Measurements from ENCODE around the gene FGF1.

The FGF1 gene

GRCh38 chr5:142717582-142718215, 31.8 kb upstream of the FGF1 start:
- DNase-seq (ENCODE audit: insufficient read length, low spot score): no peak
- peak; percentile 48 for FAIRE-seq
- no peak for TF ChIP-seq POU2F2 (IDR thresholded peaks at IDR 0.05; ENCODE audit: low read depth, low read length)
- TF ChIP-seq POLR2A (IDR thresholded peaks at IDR 0.05; ENCODE audit: low read depth, low read length): no peak
- no peak for TF ChIP-seq POLR2AphosphoS5 (IDR thresholded peaks at IDR 0.05; ENCODE audit: low read depth, low read length)
- no peak for TF ChIP-seq TAF1 (IDR thresholded peaks at IDR 0.05; ENCODE audit: low read depth, low read length)

- TF ChIP-seq POLR2AphosphoS5 (IDR thresholded peaks at IDR 0.05; ENCODE audit: low read depth, low read length): no peak
- no peak for TF ChIP-seq POU2F2 (IDR thresholded peaks at IDR 0.05; ENCODE audit: low read depth, low read length)
- TF ChIP-seq SPI1 (IDR thresholded peaks at IDR 0.05; ENCODE audit: low read depth, low read length): no peak
- TF ChIP-seq POLR2A (IDR thresholded peaks at IDR 0.05; ENCODE audit: low read depth, low read length): no peak
- no peak for TF ChIP-seq PAX5 (IDR thresholded peaks at IDR 0.05; ENCODE audit: insufficient read depth, low read length, severe bottlenecking)
- no peak for TF ChIP-seq TAF1 (IDR thresholded peaks at IDR 0.05; ENCODE audit: low read depth, low read length)
- peak; percentile 23 for DNase-seq (ENCODE audit: insufficient read length, low spot score)
- peak; percentile 92 for FAIRE-seq
These were observed 31.1 kb upstream of the FGF1 start for GRCh38 chr5:142716963-142717362.

- DNase-seq (ENCODE audit: insufficient read length, low spot score) (no peak), FAIRE-seq (no peak)
- no peak for TF ChIP-seq POLR2AphosphoS5 (IDR thresholded peaks at IDR 0.05; ENCODE audit: low read depth, low read length)
- TF ChIP-seq POLR2A (IDR thresholded peaks at IDR 0.05; ENCODE audit: low read depth, low read length): no peak
- TF ChIP-seq TAF1 (IDR thresholded peaks at IDR 0.05; ENCODE audit: low read depth, low read length): no peak
- no peak for TF ChIP-seq PAX5 (IDR thresholded peaks at IDR 0.05; ENCODE audit: insufficient read depth, low read length, severe bottlenecking)
- TF ChIP-seq POU2F2 (IDR thresholded peaks at IDR 0.05; ENCODE audit: low read depth, low read length): no peak
- no peak for TF ChIP-seq SPI1 (IDR thresholded peaks at IDR 0.05; ENCODE audit: low read depth, low read length)
These were observed 29.4 kb upstream of the FGF1 start for GRCh38 chr5:142715291-142715690.

- TF ChIP-seq POLR2AphosphoS5 (IDR thresholded peaks at IDR 0.05; ENCODE audit: low read depth, low read length) (no peak), POU2F2 (IDR thresholded peaks at IDR 0.05; ENCODE audit: low read depth, low read length) (peak; percentile 15; the same call in 1 of the 2 replicates), TAF1 (IDR thresholded peaks at IDR 0.05; ENCODE audit: low read depth, low read length) (no peak), SPI1 (IDR thresholded peaks at IDR 0.05; ENCODE audit: low read depth, low read length) (0 out of 2 replicates have a peak, but pooled peaks have one; percentile 0), PAX5 (IDR thresholded peaks at IDR 0.05; ENCODE audit: insufficient read depth, low read length, severe bottlenecking) (no peak), POLR2A (IDR thresholded peaks at IDR 0.05; ENCODE audit: low read depth, low read length) (no peak)
- FAIRE-seq: peak; percentile 94
- DNase-seq (ENCODE audit: insufficient read length, low spot score): peak; percentile 57
These were observed 27.3 kb upstream of the FGF1 start for GRCh38 chr5:142713121-142713706.

- DNase-seq (ENCODE audit: insufficient read length, low spot score) (no peak), FAIRE-seq (no peak)
- TF ChIP-seq POLR2A (IDR thresholded peaks at IDR 0.05; ENCODE audit: low read depth, low read length): no peak
- TF ChIP-seq SPI1 (IDR thresholded peaks at IDR 0.05; ENCODE audit: low read depth, low read length): no peak
- TF ChIP-seq TAF1 (IDR thresholded peaks at IDR 0.05; ENCODE audit: low read depth, low read length): no peak
- TF ChIP-seq POU2F2 (IDR thresholded peaks at IDR 0.05; ENCODE audit: low read depth, low read length): no peak
- no peak for TF ChIP-seq PAX5 (IDR thresholded peaks at IDR 0.05; ENCODE audit: insufficient read depth, low read length, severe bottlenecking)
- TF ChIP-seq POLR2AphosphoS5 (IDR thresholded peaks at IDR 0.05; ENCODE audit: low read depth, low read length): no peak
These were observed 17.3 kb upstream of the FGF1 start for GRCh38 chr5:142703153-142703552.

- FAIRE-seq (no peak), DNase-seq (ENCODE audit: insufficient read length, low spot score) (no peak)
- TF ChIP-seq POLR2AphosphoS5 (IDR thresholded peaks at IDR 0.05; ENCODE audit: low read depth, low read length) (no peak), SPI1 (IDR thresholded peaks at IDR 0.05; ENCODE audit: low read depth, low read length) (no peak), TAF1 (IDR thresholded peaks at IDR 0.05; ENCODE audit: low read depth, low read length) (no peak), PAX5 (IDR thresholded peaks at IDR 0.05; ENCODE audit: insufficient read depth, low read length, severe bottlenecking) (no peak), POU2F2 (IDR thresholded peaks at IDR 0.05; ENCODE audit: low read depth, low read length) (no peak), POLR2A (IDR thresholded peaks at IDR 0.05; ENCODE audit: low read depth, low read length) (no peak)
These were observed 15.9 kb upstream of the FGF1 start for GRCh38 chr5:142701673-142702311.

GRCh38 chr5:142700566-142700965, 14.7 kb upstream of the FGF1 start:
- DNase-seq (ENCODE audit: insufficient read length, low spot score) (no peak), FAIRE-seq (no peak)
- no peak for TF ChIP-seq POLR2AphosphoS5 (IDR thresholded peaks at IDR 0.05; ENCODE audit: low read depth, low read length)
- no peak for TF ChIP-seq SPI1 (IDR thresholded peaks at IDR 0.05; ENCODE audit: low read depth, low read length)
- TF ChIP-seq POU2F2 (IDR thresholded peaks at IDR 0.05; ENCODE audit: low read depth, low read length): no peak
- TF ChIP-seq PAX5 (IDR thresholded peaks at IDR 0.05; ENCODE audit: insufficient read depth, low read length, severe bottlenecking): no peak
- TF ChIP-seq POLR2A (IDR thresholded peaks at IDR 0.05; ENCODE audit: low read depth, low read length): no peak
- TF ChIP-seq TAF1 (IDR thresholded peaks at IDR 0.05; ENCODE audit: low read depth, low read length): no peak

GRCh38 chr5:142699184-142699720, 13.4 kb upstream of the FGF1 start:
- no peak for TF ChIP-seq POLR2A (IDR thresholded peaks at IDR 0.05; ENCODE audit: low read depth, low read length)
- 0 out of 2 replicates have a peak, but pooled peaks have one; percentile 21 for TF ChIP-seq POU2F2 (IDR thresholded peaks at IDR 0.05; ENCODE audit: low read depth, low read length)
- TF ChIP-seq PAX5 (IDR thresholded peaks at IDR 0.05; ENCODE audit: insufficient read depth, low read length, severe bottlenecking): no peak
- TF ChIP-seq TAF1 (IDR thresholded peaks at IDR 0.05; ENCODE audit: low read depth, low read length): no peak
- no peak for TF ChIP-seq SPI1 (IDR thresholded peaks at IDR 0.05; ENCODE audit: low read depth, low read length)
- DNase-seq (ENCODE audit: insufficient read length, low spot score) (peak; percentile 45), FAIRE-seq (peak; percentile 71)

Data from GM12891 (cell line).